Activated CD4-positive, alpha-beta memory T cell treated with anti-CD3 and anti-CD28 coated beads for 36 hours (primary cell): ENCODE data around the gene SPARC. TPM values are rescaled to one million over a fixed set of nuclear protein-coding genes. Genes with fewer than 3 reads are reported as not detected.

Experiments
- CTCF ChIA-PET: fragments of 350-600 bp; sonication (Branson Sonifier 250); formaldehyde crosslinking; loops from one replicate; lab custom pipeline; 2021; ENCODE audit warnings: antibody characterized with exemption, inconsistent platforms; lab: Charles Lee
- POLR2A ChIA-PET: fragments of 350-600 bp; sonication (Branson Sonifier 250); formaldehyde crosslinking; loops from one replicate; lab custom pipeline; 2021; ENCODE audit warnings: antibody characterized with exemption; lab: Charles Lee
- DNase-seq: peaks from one replicate; pipeline ENCODE4 v3.0.0-alpha.2; 2020
- H3K27ac Mint-ChIP-seq: one replicate; pipeline ENCODE4 v1.8.0; 2021; ENCODE audit warnings: mixed read lengths
- H3K27me3 Mint-ChIP-seq: one replicate; pipeline ENCODE4 v1.8.0; 2021; ENCODE audit warnings: mixed read lengths
- H3K36me3 Mint-ChIP-seq: one replicate; pipeline ENCODE4 v1.8.0; 2021; ENCODE audit warnings: mixed read lengths
- H3K4me1 Mint-ChIP-seq: one replicate; pipeline ENCODE4 v1.8.0; 2021; ENCODE audit warnings: low read depth, mixed read lengths
- H3K4me3 Mint-ChIP-seq: one replicate; pipeline ENCODE4 v1.8.0; 2021; ENCODE audit warnings: mild to moderate bottlenecking, mixed read lengths
- H3K9me3 Mint-ChIP-seq: one replicate; pipeline ENCODE4 v1.8.0; 2021; ENCODE audit warnings: mixed read lengths
- intact Hi-C: fragments of 100-400 bp; cut with micrococcal nuclease; formaldehyde crosslinking; loops from one replicate; pipeline ENCODE4 v1.15.1; 2023
- total RNA-seq, 2 experiments: library from RNA; stranded (reverse); gene quantifications; one replicate each; pipeline ENCODE4 v1.2.3, GENCODE V29; 2021

Gene SPARC
- total RNA-seq, 2 experiments from 2014 or later = not detected

GRCh38 chr5:151615431-151615830, 71.3 kb downstream of the SPARC start:
- no peak overlapping the region for H3K27ac Mint-ChIP-seq

GRCh38 chr5:151614565-151614964, 72.2 kb downstream of the SPARC start:
- CTCF ChIA-PET = interaction anchor here (1.4 to 2.0 kb wide), 2 partner anchors 37 to 156 kb away, joined by 4 to 12 read pairs; no protein-coding TSS in a partner anchor
- no peaks in the 10 kb centered on the region for H3K36me3 Mint-ChIP-seq
- peaks cover 38% of the 10 kb centered on the region for H3K4me1 Mint-ChIP-seq
- no peak overlapping the region for H3K27ac Mint-ChIP-seq
- intact Hi-C loops = no loop called here
- H3K9me3 Mint-ChIP-seq = no peaks in the 10 kb centered on the region
- H3K27me3 Mint-ChIP-seq = no peaks in the 10 kb centered on the region
- H3K4me3 Mint-ChIP-seq = no peak overlapping the region
- POLR2A ChIA-PET = no interaction called here
- DNase-seq = no peak

More at GRCh38 chr5:151615431-151615830, 71.3 kb downstream of the SPARC start:
- Mint-ChIP-seq H3K4me3 (no peak overlapping the region), H3K4me1 (peaks cover 38% of the 10 kb centered on the region), H3K27me3 (no peaks in the 10 kb centered on the region), H3K9me3 (no peaks in the 10 kb centered on the region), H3K36me3 (no peaks in the 10 kb centered on the region)
- ChIA-PET CTCF (interaction anchor here (0.5 kb wide), 1 partner anchor 36 kb away, joined by 3 read pairs; no protein-coding TSS in a partner anchor), POLR2A (no interaction called here)
- intact Hi-C loops = no loop called here
- DNase-seq = peak; percentile 50

DNA sequence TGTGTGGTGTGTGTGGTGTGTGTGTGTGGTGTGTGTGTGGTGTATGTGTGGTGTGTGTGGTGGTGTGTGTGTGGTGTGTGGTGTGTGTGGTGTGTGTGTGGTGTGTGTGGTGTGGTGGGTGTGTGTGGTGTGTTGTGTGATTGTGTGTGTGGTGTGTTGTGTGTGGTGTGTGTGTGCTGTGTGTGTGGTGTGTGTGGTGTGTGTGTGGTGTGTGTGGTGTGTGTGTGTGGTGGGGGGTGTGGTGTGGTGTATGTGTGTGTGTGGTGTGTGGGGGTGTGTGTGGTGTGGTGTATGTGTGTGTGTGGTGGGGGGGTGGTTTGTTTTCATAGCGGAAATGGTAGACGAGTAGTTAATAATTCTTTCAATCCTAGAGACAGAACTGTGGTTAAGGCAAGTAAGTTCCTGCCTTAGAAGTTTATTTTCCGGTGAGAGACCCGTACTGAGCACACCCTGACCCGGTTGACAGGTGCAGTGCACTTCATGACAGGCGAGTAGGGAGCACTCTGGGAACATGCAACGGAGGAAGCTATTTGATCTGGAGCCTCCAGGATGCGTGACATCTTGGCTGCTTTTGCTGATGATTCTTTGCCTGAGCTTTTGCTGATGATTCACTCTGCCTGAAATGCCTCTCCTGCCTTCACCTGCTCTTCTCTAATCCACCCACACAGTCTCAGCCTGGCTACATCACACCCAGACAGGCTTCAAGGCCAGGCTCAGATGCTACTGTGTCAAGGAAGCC, 73.9 kb downstream of the SPARC start:
- Mint-ChIP-seq H3K36me3 (no peaks in the 10 kb centered on the region), H3K27me3 (no peaks in the 10 kb centered on the region), H3K9me3 (no peaks in the 10 kb centered on the region), H3K4me3 (peak overlapping the region; percentile 24), H3K4me1 (peaks cover 38% of the 10 kb centered on the region), H3K27ac (peak overlapping the region; percentile 77)
- peak; percentile 75 for DNase-seq
- POLR2A ChIA-PET = interaction anchor here (1.2 kb wide), 1 partner anchor 42 kb away, joined by 3 read pairs; no protein-coding TSS in a partner anchor
- CTCF ChIA-PET = interaction anchor here (0.7 to 2.0 kb wide), 3 partner anchors 11 to 158 kb away, joined by 3 to 12 read pairs (median 4); no protein-coding TSS in a partner anchor
- intact Hi-C loops = loop anchor here (1.0 to 2.0 kb wide), 3 partner anchors 14 to 158 kb away; partner anchors contain the start of gene G3BP1

- H3K4me3 Mint-ChIP-seq = no peak overlapping the region
- no peaks in the 10 kb centered on the region for H3K36me3 Mint-ChIP-seq
- peaks cover 38% of the 10 kb centered on the region for H3K4me1 Mint-ChIP-seq
- ChIA-PET POLR2A (no interaction called here), CTCF (no interaction called here)
- intact Hi-C loops = no loop called here
- H3K9me3 Mint-ChIP-seq = no peaks in the 10 kb centered on the region
- DNase-seq = no peak
- no peaks in the 10 kb centered on the region for H3K27me3 Mint-ChIP-seq
- H3K27ac Mint-ChIP-seq = no peak overlapping the region
Measured at GRCh38 chr5:151611127-151611775, 75.5 kb downstream of the SPARC start.

Other genes with a start within 250 kb of the SPARC start
- 1 to 10 TPM; 3.8 to 3.9 TPM for gene SLC36A1, start 239.3 kb downstream of the SPARC start, total RNA-seq
- gene FAT2, start 95.6 kb downstream of the SPARC start, total RNA-seq = not detected
- 10 to 100 TPM; 83.1 to 89.9 TPM for gene ATOX1, start 71.7 kb upstream of the SPARC start, total RNA-seq
- gene G3BP1, start 85.0 kb upstream of the SPARC start, total RNA-seq = 100 to 1,000 TPM; 237 TPM
- not detected for gene GLRA1, start 237.9 kb upstream of the SPARC start, total RNA-seq